PFSK-1 (cell line): ENCODE data around the gene SLC24A5.

Source experiments
- FOXP2 ChIP-seq: optimal IDR thresholded peaks from 2 replicates; pipeline ENCODE3; 2011; ENCODE audit warnings: borderline replicate concordance, control low read depth, inconsistent platforms; ENCODE audit not compliant: insufficient read depth; ENCODE audit errors: extremely low read length, extremely low read depth
- POLR2AphosphoS5 ChIP-seq: IDR thresholded peaks from 2 replicates; pipeline ENCODE4 v1.6.1; 2012; ENCODE audit warnings: low read depth, mild to moderate bottlenecking, control low read depth, low read length, moderate library complexity
- SIN3A ChIP-seq: IDR thresholded peaks from 2 replicates; pipeline ENCODE4 v1.6.1; 2012; ENCODE audit warnings: mild to moderate bottlenecking, low read length, moderate library complexity, borderline replicate concordance; ENCODE audit not compliant: insufficient read depth
- TAF1 ChIP-seq: IDR thresholded peaks from 2 replicates; pipeline ENCODE4 v1.6.1; 2012; ENCODE audit warnings: low read length, control low read depth, borderline replicate concordance; ENCODE audit not compliant: insufficient read depth
- TF ChIP-seq, protein P1 (sequence below), 2 experiments: IDR thresholded peaks; 2 replicates each; pipeline versions ENCODE4 v1.6.1 to v1.8.0; 2011 to 2012; ENCODE audit warnings: low read depth in 2 of 2, low read length in 2 of 2, control low read depth in 1 of 2, inconsistent platforms in 1 of 2, mild to moderate bottlenecking in 1 of 2, moderate library complexity in 1 of 2; ENCODE audit not compliant: insufficient read depth in 1 of 2

SLC24A5 gene

DNA sequence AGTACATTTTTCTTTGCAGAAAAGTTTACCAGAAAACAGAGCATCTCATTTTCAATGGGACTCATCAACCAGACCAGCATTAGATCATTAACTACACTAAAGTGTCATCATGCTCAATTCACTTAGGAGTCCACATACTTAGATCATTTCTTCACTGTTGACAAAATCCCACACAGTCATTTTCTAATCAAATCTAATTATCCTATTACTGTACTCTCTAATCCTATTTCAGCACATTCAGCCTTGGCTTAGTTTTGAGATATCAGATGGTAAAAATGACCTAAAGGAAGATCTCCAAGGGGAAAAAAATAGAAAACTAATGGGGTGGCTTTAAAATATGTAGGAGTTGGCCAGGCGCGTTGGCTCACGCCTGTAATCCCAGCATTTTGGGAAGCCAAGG lies 65.5 kb downstream of the SLC24A5 start:
- TF ChIP-seq SIN3A (no peak), TAF1 (no peak), FOXP2 (no peak), POLR2AphosphoS5 (no peak)
- TF ChIP-seq, protein P1, sequence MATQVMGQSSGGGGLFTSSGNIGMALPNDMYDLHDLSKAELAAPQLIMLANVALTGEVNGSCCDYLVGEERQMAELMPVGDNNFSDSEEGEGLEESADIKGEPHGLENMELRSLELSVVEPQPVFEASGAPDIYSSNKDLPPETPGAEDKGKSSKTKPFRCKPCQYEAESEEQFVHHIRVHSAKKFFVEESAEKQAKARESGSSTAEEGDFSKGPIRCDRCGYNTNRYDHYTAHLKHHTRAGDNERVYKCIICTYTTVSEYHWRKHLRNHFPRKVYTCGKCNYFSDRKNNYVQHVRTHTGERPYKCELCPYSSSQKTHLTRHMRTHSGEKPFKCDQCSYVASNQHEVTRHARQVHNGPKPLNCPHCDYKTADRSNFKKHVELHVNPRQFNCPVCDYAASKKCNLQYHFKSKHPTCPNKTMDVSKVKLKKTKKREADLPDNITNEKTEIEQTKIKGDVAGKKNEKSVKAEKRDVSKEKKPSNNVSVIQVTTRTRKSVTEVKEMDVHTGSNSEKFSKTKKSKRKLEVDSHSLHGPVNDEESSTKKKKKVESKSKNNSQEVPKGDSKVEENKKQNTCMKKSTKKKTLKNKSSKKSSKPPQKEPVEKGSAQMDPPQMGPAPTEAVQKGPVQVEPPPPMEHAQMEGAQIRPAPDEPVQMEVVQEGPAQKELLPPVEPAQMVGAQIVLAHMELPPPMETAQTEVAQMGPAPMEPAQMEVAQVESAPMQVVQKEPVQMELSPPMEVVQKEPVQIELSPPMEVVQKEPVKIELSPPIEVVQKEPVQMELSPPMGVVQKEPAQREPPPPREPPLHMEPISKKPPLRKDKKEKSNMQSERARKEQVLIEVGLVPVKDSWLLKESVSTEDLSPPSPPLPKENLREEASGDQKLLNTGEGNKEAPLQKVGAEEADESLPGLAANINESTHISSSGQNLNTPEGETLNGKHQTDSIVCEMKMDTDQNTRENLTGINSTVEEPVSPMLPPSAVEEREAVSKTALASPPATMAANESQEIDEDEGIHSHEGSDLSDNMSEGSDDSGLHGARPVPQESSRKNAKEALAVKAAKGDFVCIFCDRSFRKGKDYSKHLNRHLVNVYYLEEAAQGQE (IDR thresholded peaks at IDR 0.05; ENCODE audit: insufficient read depth in 1 of 2, low read depth in 2 of 2, low read length in 2 of 2): no peak

GRCh38 chr15:48190932-48191573 lies 70.3 kb downstream of the SLC24A5 start:
- TF ChIP-seq, protein P1 (IDR thresholded peaks at IDR 0.05; ENCODE audit: insufficient read depth in 1 of 2, low read depth in 2 of 2, low read length in 2 of 2): peak; percentile 97 to 99
- TF ChIP-seq SIN3A (no peak), POLR2AphosphoS5 (no peak), TAF1 (no peak)

DNA sequence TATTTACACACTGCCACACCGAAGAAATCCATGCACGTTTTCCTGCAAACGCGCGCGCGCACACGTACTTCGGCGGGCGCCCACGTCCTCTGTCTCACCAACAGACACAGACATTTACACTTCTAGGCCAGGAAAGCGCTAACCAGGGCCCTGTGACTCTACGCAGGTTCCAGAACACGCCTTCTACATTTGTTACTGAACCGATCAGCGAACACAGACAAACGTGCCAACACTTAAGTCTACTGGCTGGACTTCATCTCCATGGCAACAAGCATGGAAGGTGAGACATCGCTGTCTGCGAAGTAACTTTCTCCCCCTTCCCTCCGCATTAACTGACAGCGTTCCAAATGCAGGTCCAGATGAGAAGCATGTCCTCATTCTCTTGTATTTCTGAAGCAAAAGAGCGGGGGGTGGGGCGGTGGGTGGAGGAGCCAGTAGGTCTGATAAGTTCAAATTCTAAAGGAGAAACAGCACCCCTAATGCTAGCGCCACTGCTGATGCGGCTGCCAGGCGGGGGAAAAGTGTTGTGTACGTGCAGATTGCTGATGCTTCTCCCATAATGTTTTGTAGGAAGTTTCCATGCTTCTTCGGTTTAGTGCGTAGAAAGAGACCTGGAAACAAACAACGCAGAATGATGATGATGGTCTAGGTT lies 70.9 kb downstream of the SLC24A5 start, which contains the start of gene CTXN2:
Gene CTXN2 (plus strand): TSS at position 92 of the 652 bp plus-strand sequence. CDS start 9,636 bp downstream, outside the sequence.
- TF ChIP-seq, protein P1 (IDR thresholded peaks at IDR 0.05; ENCODE audit: insufficient read depth in 1 of 2, low read depth in 2 of 2, low read length in 2 of 2): 0 out of 4 replicates have a peak, but pooled peaks of 1 of the 2 experiments have one; percentile 3
- no peak for TF ChIP-seq TAF1
